Mesenchymal stem cell (in vitro differentiated cells and primary cell): ENCODE data around the gene RUNX3. TPM values are rescaled to one million over a fixed set of nuclear protein-coding genes. Genes with fewer than 3 reads are reported as not detected.
A peak's percentile ranks its signal among the peaks of the same experiment; 100 is the strongest.

ENCODE experiments used
- DNase-seq: peaks from one replicate; pipeline ENCODE4 v3.0.0-alpha.2; 2013
- H2AFZ ChIP-seq: one replicate; pipeline ENCODE4 v1.6.1; 2013; ENCODE audit warnings: low read depth, mild to moderate bottlenecking, control low read depth, inconsistent platforms, low read length, moderate library complexity
- H2AK5ac ChIP-seq: 2 replicates; pipeline ENCODE4 v1.6.1; 2013; ENCODE audit warnings: low read length, moderate library complexity, mild to moderate bottlenecking, inconsistent platforms; ENCODE audit not compliant: severe bottlenecking
- H2BK120ac ChIP-seq: one replicate; pipeline ENCODE4 v1.6.1; 2013; ENCODE audit warnings: low read depth, mild to moderate bottlenecking, inconsistent platforms, low read length, moderate library complexity
- H2BK12ac ChIP-seq, 2 experiments: one replicate each; pipeline ENCODE4 v1.6.1; 2013; ENCODE audit warnings: inconsistent platforms in 2 of 2, low read length in 2 of 2, mild to moderate bottlenecking in 2 of 2, moderate library complexity in 2 of 2, control low read depth in 1 of 2
- H2BK15ac ChIP-seq: one replicate; pipeline ENCODE4 v1.6.1; 2013; ENCODE audit warnings: mild to moderate bottlenecking, low read depth, inconsistent platforms; ENCODE audit not compliant: poor library complexity, severe bottlenecking
- H2BK5ac ChIP-seq: 2 replicates; pipeline ENCODE4 v1.6.1; 2013; ENCODE audit warnings: low read depth, mild to moderate bottlenecking, low read length, control low read depth, inconsistent platforms; ENCODE audit not compliant: poor library complexity, severe bottlenecking
- H3K14ac ChIP-seq, 2 experiments: one replicate each; pipeline ENCODE4 v1.6.1; 2013; ENCODE audit warnings: inconsistent platforms in 2 of 2, low read length in 2 of 2, control low read depth in 1 of 2, mild to moderate bottlenecking in 1 of 2, moderate library complexity in 1 of 2
- H3K18ac ChIP-seq, 2 experiments: one replicate each; pipeline ENCODE4 v1.6.1; 2013; ENCODE audit warnings: inconsistent platforms in 2 of 2, low read length in 2 of 2, control low read depth in 1 of 2, low read depth in 1 of 2, mild to moderate bottlenecking in 1 of 2
- H3K23ac ChIP-seq, 2 experiments: one replicate each; pipeline ENCODE4 v1.6.1; 2013; ENCODE audit warnings: inconsistent platforms in 2 of 2, low read length in 2 of 2, mild to moderate bottlenecking in 2 of 2, moderate library complexity in 2 of 2, control low read depth in 1 of 2
- H3K27ac ChIP-seq: 2 replicates; pipeline ENCODE4 v1.5.1; 2013; ENCODE audit warnings: mild to moderate bottlenecking, moderate library complexity, low read length, control low read depth, inconsistent platforms; ENCODE audit not compliant: poor library complexity, severe bottlenecking
- H3K27me3 ChIP-seq, 2 experiments: 2 replicates each; pipeline versions ENCODE4 v1.6.1 to v1.7.0; 2013; ENCODE audit warnings: low read length in 2 of 2, mild to moderate bottlenecking in 2 of 2, moderate library complexity in 2 of 2, control low read depth in 1 of 2, inconsistent platforms in 1 of 2; ENCODE audit not compliant: control insufficient read depth in 1 of 2, insufficient read depth in 1 of 2
- H3K36me3 ChIP-seq, 2 experiments: 2 replicates each; pipeline versions ENCODE4 v1.6.1 to v1.7.0; 2013; ENCODE audit warnings: low read length in 2 of 2, control low read depth in 1 of 2, inconsistent platforms in 1 of 2, low read depth in 1 of 2, mild to moderate bottlenecking in 1 of 2; ENCODE audit not compliant: insufficient read depth in 2 of 2, control insufficient read depth in 1 of 2
- H3K4ac ChIP-seq, 2 experiments: one replicate each; pipeline ENCODE4 v1.6.1; 2013; ENCODE audit warnings: inconsistent platforms in 2 of 2, low read length in 2 of 2, mild to moderate bottlenecking in 2 of 2, moderate library complexity in 2 of 2, control low read depth in 1 of 2, low read depth in 1 of 2
- H3K4me1 ChIP-seq: 2 replicates; pipeline ENCODE4 v1.6.1; 2013; ENCODE audit warnings: low read depth, low read length, control low read depth; ENCODE audit not compliant: control insufficient read depth, insufficient read depth
- H3K4me2 ChIP-seq: 2 replicates; pipeline ENCODE4 v1.6.1; 2013; ENCODE audit warnings: low read length, mild to moderate bottlenecking, inconsistent platforms; ENCODE audit not compliant: poor library complexity, severe bottlenecking
- H3K4me3 ChIP-seq, 2 experiments: 2 replicates each; pipeline versions ENCODE4 v1.5.1 to v1.7.0; 2013; ENCODE audit warnings: low read length in 2 of 2, mild to moderate bottlenecking in 2 of 2, control low read depth in 1 of 2, low read depth in 1 of 2; ENCODE audit not compliant: insufficient read depth in 1 of 2
- H3K79me1 ChIP-seq: replicated peaks from 2 replicates; pipeline ENCODE4 v1.6.1; 2013; ENCODE audit warnings: mild to moderate bottlenecking, control low read depth, low read length, inconsistent platforms; ENCODE audit not compliant: poor library complexity, severe bottlenecking
- H3K9ac ChIP-seq: 2 replicates; pipeline ENCODE4 v1.7.0; 2013; ENCODE audit warnings: mild to moderate bottlenecking, low read length, moderate library complexity
- H3K9me3 ChIP-seq: 2 replicates; pipeline ENCODE4 v1.7.0; 2013; ENCODE audit warnings: mild to moderate bottlenecking, low read length; ENCODE audit not compliant: control insufficient read depth
- H4K8ac ChIP-seq: one replicate; pipeline ENCODE4 v1.6.1; 2013; ENCODE audit warnings: inconsistent platforms, mild to moderate bottlenecking, low read length, moderate library complexity
- H4K91ac ChIP-seq: one replicate; pipeline ENCODE4 v1.6.1; 2013; ENCODE audit warnings: mild to moderate bottlenecking, low read length, inconsistent platforms
- WGBS: methylation state at CpG from one replicate; pipeline ENCODE4 v1.1.7; 2013; ENCODE audit warnings: mixed read lengths; 5-methylcytosine and 5-hydroxymethylcytosine counted together
- small RNA-seq: library from polyadenylated mRNA; stranded (forward); fragments of <200 nt; extraction: miRNeasy Mini kit (QIAGEN cat#:217004); gene quantifications from one replicate; pipeline ENCODE3, GENCODE V24; 2013; ENCODE audit warnings: low read depth

The RUNX3 gene

DNA sequence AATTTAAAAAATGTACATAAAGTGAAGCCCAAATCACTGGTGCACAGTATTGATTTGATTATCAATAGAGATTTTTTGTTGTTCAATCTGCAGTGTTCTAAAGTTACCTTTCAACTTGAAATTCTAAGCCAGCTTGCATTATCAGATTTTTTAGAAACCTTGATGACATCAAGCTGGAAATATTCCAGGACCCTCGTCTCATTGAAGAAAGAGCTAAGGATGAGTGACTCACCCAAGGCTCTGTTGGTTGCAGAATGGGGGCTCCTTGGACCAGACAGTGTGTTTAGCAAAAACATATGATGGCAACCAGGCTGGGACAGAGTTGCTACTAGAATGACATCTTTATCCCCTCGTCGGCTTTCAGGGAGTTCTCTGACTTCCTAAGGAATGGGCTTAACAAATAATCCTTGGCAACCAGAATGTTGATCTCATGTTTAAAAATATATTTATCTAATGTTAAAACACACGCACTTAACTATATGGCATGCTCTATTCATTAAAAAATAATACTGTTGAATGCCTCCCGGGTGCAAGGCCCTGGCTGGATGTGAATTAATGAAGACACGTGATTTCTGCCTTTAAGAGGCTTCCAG is 79.7 kb downstream of the RUNX3 start:
- H2AFZ ChIP-seq = no peak overlapping the region
- H3K36me3 ChIP-seq = peaks cover 9 to 20% of the 10 kb centered on the region in 2 experiments
- H3K27me3 ChIP-seq = no peaks in the 10 kb centered on the region
- H4K8ac ChIP-seq = no peak overlapping the region
- no peak overlapping the region for H2BK15ac ChIP-seq
- H3K4me2 ChIP-seq = no peak overlapping the region
- H2AK5ac ChIP-seq = no peak overlapping the region
- H3K4me3 ChIP-seq = no peak overlapping the region
- no peak overlapping the region for H2BK12ac ChIP-seq
- WGBS = 73% methylated on average over 4 of the region's 6 CpGs
- no peak overlapping the region for H4K91ac ChIP-seq
- H2BK120ac ChIP-seq = no peak overlapping the region
- no peak overlapping the region for H3K18ac ChIP-seq
- DNase-seq = peak; percentile 37
- no peak overlapping the region for H3K14ac ChIP-seq
- no peaks in the 10 kb centered on the region for H3K79me1 ChIP-seq
- no peak overlapping the region for H3K9ac ChIP-seq
- peaks cover 14% of the 10 kb centered on the region for H3K4me1 ChIP-seq
- H3K27ac ChIP-seq = no peak overlapping the region
- no peak overlapping the region for H3K23ac ChIP-seq
- no peak overlapping the region for H2BK5ac ChIP-seq
- H3K4ac ChIP-seq = no peak overlapping the region
- no peaks in the 10 kb centered on the region for H3K9me3 ChIP-seq

DNA sequence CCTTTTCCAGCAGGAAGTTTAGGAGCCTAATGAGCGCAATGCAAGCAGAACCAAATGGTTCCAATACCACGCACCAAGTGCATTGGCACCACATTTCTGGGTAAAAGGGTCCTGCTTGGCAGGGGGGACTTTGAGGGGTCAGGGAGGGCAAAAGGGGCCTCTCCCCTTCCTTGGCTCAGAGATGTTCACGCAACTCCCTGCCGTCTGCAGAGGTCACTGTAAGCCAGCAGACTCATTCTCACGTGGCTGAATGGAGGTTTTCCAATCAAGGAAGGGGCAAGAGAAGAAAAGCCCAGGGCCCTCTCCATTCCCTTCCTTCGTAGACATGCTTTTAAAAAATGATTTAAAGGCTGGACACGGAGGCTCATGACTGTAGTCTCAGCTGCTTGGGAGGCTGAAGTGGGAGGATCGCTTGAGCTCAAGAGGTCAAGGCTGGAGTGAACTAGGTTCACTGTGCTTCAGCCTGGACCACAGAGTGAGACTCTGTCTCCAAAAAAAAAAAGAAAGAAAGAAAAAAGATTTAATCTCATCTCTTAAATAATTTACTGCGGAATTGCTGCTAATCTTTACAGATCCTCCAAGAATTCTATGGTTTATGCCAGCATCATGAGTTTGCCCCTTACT is 80.3 kb downstream of the RUNX3 start:
- Histone ChIP-seq H2AFZ (no peak overlapping the region), H3K4ac (no peak overlapping the region), H3K4me1 (peaks cover 14% of the 10 kb centered on the region), H2BK120ac (no peak overlapping the region), H4K8ac (no peak overlapping the region), H3K4me3 (no peak overlapping the region), H3K9ac (peak overlapping the region; percentile 27), H3K36me3 (peaks cover 9 to 26% of the 10 kb centered on the region in 2 experiments), H2BK12ac (peak overlapping the region in 1 of 2 experiments; percentile 52), H2BK15ac (no peak overlapping the region), H2BK5ac (no peak overlapping the region), H2AK5ac (no peak overlapping the region), H3K23ac (no peak overlapping the region), H3K27ac (no peak overlapping the region), H3K9me3 (no peaks in the 10 kb centered on the region), H3K14ac (peak overlapping the region in 1 of 2 experiments; percentile 11), H4K91ac (no peak overlapping the region), H3K27me3 (no peaks in the 10 kb centered on the region), H3K18ac (peak overlapping the region in 1 of 2 experiments; percentile 37), H3K79me1 (no peaks in the 10 kb centered on the region), H3K4me2 (no peak overlapping the region)
- peak; percentile 65 for DNase-seq
- 37% methylated on average over 8 of the region's 9 CpGs for WGBS

Small RNA genes lying within 50 kb of the gene (small RNA-seq; reads per million reads assigned to genes)
- gene MIR6731 = not detected
